MCF 10A (cell line): ENCODE results near the gene DSTN. TPM values are rescaled to one million over a fixed set of nuclear protein-coding genes. Genes with fewer than 3 reads are reported as not detected.

Experiments
- BruUV-seq: library from RNA; stranded (reverse); fragments of 400-500 nt; replicated peaks from 2 replicates; lab custom pipeline; 2021; lab: Mats Ljungman, UMichigan
- CTCF ChIA-PET: fragments of 300-600 bp; sonication (Branson Sonifier 250); formaldehyde crosslinking; extraction: SDS; loops from one replicate; lab custom pipeline; 2021; ENCODE audit warnings: antibody characterized with exemption, inconsistent platforms; lab: Yijun Ruan, JAX
- POLR2A ChIA-PET: fragments of 300-600, 350-650 bp; sonication (Branson Sonifier 250); formaldehyde crosslinking; extraction: SDS; loops from one replicate; lab custom pipeline; 2020; ENCODE audit warnings: antibody characterized with exemption, inconsistent platforms; lab: Yijun Ruan, JAX
- DNase-seq: peaks from one replicate; pipeline ENCODE4 v3.0.0-alpha.2; 2018; ENCODE audit not compliant: unreplicated experiment
- H3K27ac Mint-ChIP-seq: one replicate; pipeline ENCODE4 v1.8.0; 2022; ENCODE audit warnings: mild to moderate bottlenecking, low read depth, mixed read lengths; ENCODE audit not compliant: unreplicated experiment
- H3K27me3 Mint-ChIP-seq: one replicate; pipeline ENCODE4 v1.8.0; 2022; ENCODE audit warnings: mixed read lengths; ENCODE audit not compliant: insufficient read depth, unreplicated experiment
- H3K36me3 Mint-ChIP-seq: one replicate; pipeline ENCODE4 v1.8.0; 2022; ENCODE audit warnings: mild to moderate bottlenecking, moderate library complexity, mixed read lengths; ENCODE audit not compliant: insufficient read depth, unreplicated experiment
- H3K4me1 Mint-ChIP-seq: one replicate; pipeline ENCODE4 v1.8.0; 2022; ENCODE audit warnings: mixed read lengths; ENCODE audit not compliant: insufficient read depth, unreplicated experiment
- H3K4me3 Mint-ChIP-seq: one replicate; pipeline ENCODE4 v1.8.0; 2022; ENCODE audit warnings: mild to moderate bottlenecking, moderate library complexity, mixed read lengths; ENCODE audit not compliant: unreplicated experiment
- H3K9me3 Mint-ChIP-seq: one replicate; pipeline ENCODE4 v1.8.0; 2022; ENCODE audit warnings: mixed read lengths; ENCODE audit not compliant: unreplicated experiment
- CTCF ChIP-seq: fragments of 200-600 bp; IDR thresholded peaks from one replicate; pipeline ENCODE4 v1.8.0; 2022; ENCODE audit warnings: antibody characterized with exemption, mild to moderate bottlenecking; ENCODE audit not compliant: unreplicated experiment
- intact Hi-C: fragments of 100-400 bp; cut with micrococcal nuclease; formaldehyde crosslinking; loops from 2 replicates; pipeline ENCODE4 v1.14.1; 2022
- total RNA-seq: library from RNA; stranded (reverse); gene quantifications from 2 replicates; pipeline ENCODE4 v1.2.3, GENCODE V29; 2022

DSTN gene
- total RNA-seq, 1 experiment from 2014 or later = 280 TPM

- no peak for DNase-seq
- Mint-ChIP-seq H3K27ac (no peak overlapping the region), H3K36me3 (peaks cover 30% of the 10 kb centered on the region), H3K9me3 (no peaks in the 10 kb centered on the region), H3K27me3 (no peaks in the 10 kb centered on the region), H3K4me3 (no peak overlapping the region), H3K4me1 (peaks cover 43% of the 10 kb centered on the region)
- TF ChIP-seq CTCF = no peak
- intact Hi-C loops = no loop called here
- CTCF ChIA-PET = interaction anchor here (0.5 to 1.5 kb wide), 10 partner anchors 9 to 1044 kb away, joined by 3 to 6 read pairs (median 4); partner anchors contain the start of gene DSTN
- BruUV-seq = no TSS peak
- POLR2A ChIA-PET = interaction anchor here (0.7 to 9.3 kb wide), 6 partner anchors 11 to 43 kb away, joined by 3 to 168 read pairs (median 6); partner anchors contain the start of gene DSTN
Observed at GRCh38 chr20:17583126-17583525, 13.3 kb downstream of the DSTN start.

GRCh38 chr20:17584689-17585088, 14.8 kb downstream of the DSTN start:
- TF ChIP-seq CTCF = no peak
- H3K36me3 Mint-ChIP-seq = peaks cover 39% of the 10 kb centered on the region
- H3K27me3 Mint-ChIP-seq = no peaks in the 10 kb centered on the region
- no peak overlapping the region for H3K27ac Mint-ChIP-seq
- CTCF ChIA-PET = interaction anchor here (0.7 to 1.7 kb wide), 5 partner anchors 11 to 422 kb away, joined by 3 to 15 read pairs (median 3); no protein-coding TSS in a partner anchor
- intact Hi-C loops = no loop called here
- BruUV-seq = no TSS peak
- H3K4me3 Mint-ChIP-seq = no peak overlapping the region
- peaks cover 47% of the 10 kb centered on the region for H3K4me1 Mint-ChIP-seq
- no peak for DNase-seq
- POLR2A ChIA-PET = interaction anchor here (0.6 to 9.3 kb wide), 5 partner anchors 12 to 504 kb away, joined by 3 to 168 read pairs (median 3); partner anchors contain the start of gene DSTN
- H3K9me3 Mint-ChIP-seq = no peaks in the 10 kb centered on the region

- no peak for TF ChIP-seq CTCF
- no TSS peak for BruUV-seq
- H3K27me3 Mint-ChIP-seq = no peaks in the 10 kb centered on the region
- H3K4me1 Mint-ChIP-seq = peaks cover 40% of the 10 kb centered on the region
- H3K9me3 Mint-ChIP-seq = no peaks in the 10 kb centered on the region
- H3K4me3 Mint-ChIP-seq = no peak overlapping the region
- peaks cover 33% of the 10 kb centered on the region for H3K36me3 Mint-ChIP-seq
- no peak overlapping the region for H3K27ac Mint-ChIP-seq
- intact Hi-C loops = no loop called here
- no peak for DNase-seq
- POLR2A ChIA-PET = interaction anchor here (0.7 to 9.3 kb wide), 9 partner anchors 8 to 97 kb away, joined by 3 to 168 read pairs (median 4); partner anchors contain the start of gene DSTN
- CTCF ChIA-PET = interaction anchor here (0.6 to 1.6 kb wide), 10 partner anchors 9 to 313 kb away, joined by 3 to 5 read pairs (median 3); partner anchors contain the start of gene DSTN
Observed at GRCh38 chr20:17586250-17586649, 16.4 kb downstream of the DSTN start.

- CTCF ChIA-PET = interaction anchor here (0.8 to 1.6 kb wide), 5 partner anchors 17 to 312 kb away, joined by 3 to 5 read pairs (median 3); partner anchors contain the start of gene DSTN
- intact Hi-C loops = no loop called here
- Mint-ChIP-seq H3K36me3 (peaks cover 36% of the 10 kb centered on the region), H3K4me3 (no peak overlapping the region), H3K27me3 (no peaks in the 10 kb centered on the region), H3K9me3 (no peaks in the 10 kb centered on the region), H3K4me1 (peaks cover 36% of the 10 kb centered on the region), H3K27ac (no peak overlapping the region)
- POLR2A ChIA-PET = interaction anchor here (0.8 to 9.3 kb wide), 7 partner anchors 8 to 42 kb away, joined by 3 to 168 read pairs (median 4); partner anchors contain the start of gene DSTN
- no TSS peak for BruUV-seq
- no peak for TF ChIP-seq CTCF
- DNase-seq = no peak
Observed at GRCh38 chr20:17587148-17587547, 17.3 kb downstream of the DSTN start.
